Esophagus muscularis mucosa (tissue), 4 donors: ENCODE data around the gene CACNB4.

Experiments used
- CTCF ChIP-seq, 3 experiments: fragments of 200-600 bp in 2 of 3; fragments of 450-650 bp in 1 of 3; sonication (generic) in 2 of 3; IDR thresholded peaks; one replicate each; pipeline ENCODE4 v1.5.1; 2017 to 2019; ENCODE audit warnings: antibody characterized with exemption in 3 of 3, mild to moderate bottlenecking in 2 of 3, moderate library complexity in 1 of 3
- EP300 ChIP-seq: sonication (generic); formaldehyde crosslinking; IDR thresholded peaks from one replicate; pipeline ENCODE4 v1.6.1; 2017; ENCODE audit warnings: antibody characterized with exemption
- POLR2A ChIP-seq: fragments of 450-650 bp; IDR thresholded peaks from one replicate; pipeline ENCODE4 v1.6.1; 2017; ENCODE audit warnings: antibody characterized with exemption, moderate library complexity, mild to moderate bottlenecking, low read depth
- POLR2AphosphoS5 ChIP-seq, 2 donors: sonication (generic); formaldehyde crosslinking; IDR thresholded peaks; one replicate each; pipeline ENCODE4 v1.6.1; 2017; ENCODE audit warnings: antibody characterized with exemption in 2 of 2

GRCh38 chr2:151968770-151969470 lies 129.9 kb downstream of the CACNB4 start:
- TF ChIP-seq CTCF (IDR thresholded peaks at IDR 0.05) (no peak), POLR2A (no peak), POLR2AphosphoS5 (IDR thresholded peaks at IDR 0.05) (no peak), EP300 (no peak)
